IPS DF 19.7 (cell line): ENCODE measurements around the gene CCDC183.
"Not testable (repeated sequence)": the region's sequence is repeated elsewhere in the genome, so short reads cannot be mapped to it uniquely, and the experiment has no call there.

Experiments
- DNase-seq: peaks from one replicate; pipeline ENCODE4 v3.0.0-alpha.2; 2013; ENCODE audit warnings: low read depth, low spot score

CCDC183 gene

DNA sequence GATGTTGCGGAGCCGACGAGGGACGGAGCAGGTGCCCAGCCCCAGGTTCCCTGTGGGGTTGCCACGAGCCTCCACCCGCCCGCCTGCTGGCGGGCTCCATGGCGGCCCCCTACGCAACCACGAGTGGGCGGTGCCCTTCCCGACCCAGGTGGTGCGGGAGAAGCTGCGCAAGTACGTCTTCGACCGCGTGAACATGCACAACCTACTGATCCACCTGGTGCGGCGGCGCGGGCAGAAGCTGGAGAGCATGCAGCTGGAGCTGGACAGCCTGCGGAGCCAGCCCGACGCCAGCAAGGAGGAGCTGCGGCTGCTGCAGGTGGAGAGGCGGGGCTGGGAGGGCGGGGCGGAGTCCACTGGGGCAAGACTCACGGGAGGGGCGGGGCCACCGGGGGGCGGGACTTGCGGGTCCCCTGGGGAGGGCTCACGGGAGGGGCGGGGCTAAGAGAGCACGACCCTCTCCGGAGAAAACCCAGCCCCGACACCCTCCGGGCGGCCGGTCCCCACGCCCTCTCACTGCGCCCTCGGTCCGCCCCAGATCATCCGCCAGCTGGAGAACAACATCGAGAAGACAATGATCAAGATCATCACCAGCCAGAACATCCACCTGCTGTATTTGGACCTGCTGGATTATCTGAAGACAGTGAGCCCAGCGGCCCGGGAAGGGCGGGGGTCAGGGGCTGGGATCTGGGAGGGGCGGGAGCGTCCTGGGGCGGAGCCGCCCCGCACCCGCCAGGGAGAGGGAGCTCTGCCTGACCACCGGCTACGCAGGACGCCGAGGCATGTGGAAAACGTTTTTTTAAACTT lies 3.9 kb downstream of the CCDC183 start:
- DNase-seq: no peak

DNA sequence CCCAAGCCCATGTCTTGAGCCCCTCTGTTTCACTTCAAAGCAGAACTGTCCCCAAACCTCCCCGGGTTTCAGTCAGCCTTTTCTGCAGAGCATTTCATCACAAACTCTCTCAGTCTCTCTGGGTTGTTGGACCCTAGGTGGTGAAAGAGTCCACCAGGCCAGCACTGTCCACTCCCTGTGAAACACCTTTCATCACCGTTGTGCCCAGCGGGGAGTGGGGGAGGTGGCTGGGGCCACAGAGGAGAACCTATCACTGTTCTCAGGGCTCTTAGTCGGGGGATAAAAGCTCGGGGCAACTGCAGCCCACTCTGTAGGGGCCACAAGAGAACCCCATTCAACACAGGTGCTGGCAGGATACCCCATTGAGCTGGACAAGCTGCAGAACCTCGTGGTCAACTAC lies 6.2 kb downstream of the CCDC183 start:
- DNase-seq: no peak

DNA sequence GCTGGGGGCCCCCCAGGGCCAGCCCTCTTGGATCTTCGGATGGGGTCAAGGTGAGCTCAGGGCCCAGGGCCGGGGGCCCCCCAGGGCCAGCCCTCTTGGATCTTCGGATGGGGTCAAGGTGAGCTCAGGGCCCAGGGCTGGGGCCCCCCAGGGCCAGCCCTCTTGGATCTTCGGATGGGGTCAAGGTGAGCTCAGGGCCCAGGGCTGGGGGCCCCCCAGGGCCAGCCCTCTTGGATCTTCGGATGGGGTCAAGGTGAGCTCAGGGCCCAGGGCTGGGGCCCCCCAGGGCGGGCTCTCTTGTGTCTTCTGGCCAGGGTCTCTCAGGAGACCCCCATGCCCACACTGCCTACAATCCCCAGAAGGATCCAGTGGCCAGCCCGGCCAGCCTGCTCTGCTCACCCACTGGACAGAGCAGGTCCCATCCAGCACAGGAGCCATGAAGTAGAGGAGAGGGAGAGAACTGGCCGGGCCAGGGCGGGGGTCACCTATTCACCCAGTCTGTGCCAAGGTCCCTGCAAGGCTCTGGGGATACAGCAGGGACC lies 6.9 kb downstream of the CCDC183 start:
- DNase-seq: not testable (repeated sequence)

DNA sequence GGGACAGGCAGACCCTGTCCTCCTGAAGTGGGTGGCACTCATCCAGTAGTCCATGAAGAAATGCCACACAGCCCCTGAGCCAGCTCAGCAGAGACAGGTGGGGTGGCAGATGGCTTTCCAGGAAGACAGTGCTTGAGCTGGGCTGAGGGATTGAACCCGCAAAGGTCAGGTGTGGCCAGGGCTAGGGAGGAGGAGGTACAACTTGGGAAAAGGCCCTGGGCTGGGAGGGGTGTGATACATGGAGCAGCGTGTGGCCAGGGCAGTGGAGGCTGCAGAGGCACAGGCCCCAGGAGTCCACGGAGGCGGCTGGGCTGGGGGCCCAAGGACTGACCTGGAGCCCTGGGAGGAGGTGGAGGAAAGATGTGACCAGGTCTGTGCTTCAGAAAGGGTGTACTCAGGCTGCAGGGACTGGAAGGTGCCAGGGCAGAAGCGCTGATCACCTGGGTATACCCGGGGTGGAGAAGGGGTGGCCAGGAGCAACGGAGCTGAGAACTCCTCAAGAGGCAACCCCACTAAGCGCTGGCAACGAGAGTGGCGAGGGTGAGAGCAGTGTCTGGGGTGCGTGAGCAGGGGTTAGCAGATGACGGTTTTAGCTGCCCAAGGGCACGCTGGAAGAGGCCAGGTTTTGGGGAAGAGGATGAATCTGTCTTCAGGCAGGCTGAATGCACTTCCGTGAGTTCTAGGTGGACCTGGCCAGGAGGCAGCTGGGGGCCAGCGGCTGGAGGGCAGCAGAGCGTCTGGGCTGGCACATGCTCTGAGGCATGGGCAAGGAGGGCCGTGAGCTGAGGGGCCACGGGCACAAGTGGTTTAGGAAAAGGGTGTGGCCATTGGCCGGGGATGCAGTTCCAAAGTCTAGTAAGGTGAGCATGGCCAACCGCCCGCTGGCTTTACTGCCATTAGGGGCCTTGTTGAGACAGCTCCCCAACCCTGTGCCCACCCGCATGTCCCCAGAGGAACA lies 7.7 kb downstream of the CCDC183 start:
- no peak for DNase-seq

DNA sequence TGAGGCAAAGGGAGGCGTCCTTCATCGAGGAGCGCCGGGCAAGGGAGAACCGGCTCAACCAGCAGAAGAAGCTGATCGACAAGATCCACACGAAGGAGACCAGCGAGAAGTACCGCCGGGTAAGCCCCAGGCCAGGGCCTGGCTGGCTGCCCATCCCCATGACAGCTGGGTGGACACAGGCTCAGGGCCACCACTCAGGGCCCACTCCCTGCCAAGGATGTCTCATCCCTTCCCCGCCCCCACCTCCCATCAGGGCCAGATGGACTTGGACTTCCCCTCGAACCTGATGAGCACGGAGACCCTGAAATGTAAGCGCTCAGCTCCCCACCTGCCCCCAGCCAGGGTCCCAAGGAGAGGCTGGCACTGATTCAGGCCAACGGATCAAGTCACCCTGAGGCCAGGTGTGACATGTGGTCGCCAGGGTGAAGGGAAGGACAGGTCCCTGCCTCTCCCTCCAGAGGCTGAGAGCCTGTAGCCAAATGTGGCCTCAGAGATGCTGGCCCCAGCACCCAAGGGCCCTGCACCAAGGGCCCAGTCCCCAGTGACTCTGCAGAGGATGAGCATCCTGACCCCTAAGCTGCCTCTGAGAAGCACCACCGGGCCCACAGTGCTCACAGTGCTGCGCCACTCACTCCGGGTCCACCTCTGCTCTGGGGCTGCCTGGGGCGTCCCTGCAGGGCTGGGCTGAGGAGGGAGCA lies 8.5 kb downstream of the CCDC183 start:
- DNase-seq: no peak

DNA sequence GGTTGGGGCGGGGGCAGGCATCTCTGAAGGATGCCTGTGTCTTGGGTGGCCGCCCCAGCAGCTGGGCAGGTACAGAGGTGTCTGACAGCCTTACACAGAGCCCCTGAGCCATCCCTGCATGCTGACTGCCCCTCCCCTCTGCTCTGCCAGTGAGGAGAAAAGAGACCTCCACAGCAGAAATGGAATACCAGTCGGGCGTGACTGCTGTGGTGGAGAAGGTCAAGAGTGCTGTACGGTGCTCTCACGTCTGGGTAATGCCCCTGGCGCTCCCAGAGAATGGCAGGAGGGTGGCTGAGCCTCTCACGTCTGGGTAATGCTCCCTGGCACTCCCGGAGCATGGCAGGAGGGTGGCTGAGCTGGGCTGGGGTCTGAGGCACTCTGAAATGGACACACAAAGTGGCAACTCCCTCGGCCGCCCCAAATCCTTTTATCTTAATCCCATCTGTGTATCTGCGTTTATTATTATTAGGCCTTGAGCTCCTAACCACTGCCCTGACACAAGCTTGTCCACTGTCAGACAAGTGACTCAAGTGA lies 9.1 kb downstream of the CCDC183 start:
- DNase-seq: no peak

DNA sequence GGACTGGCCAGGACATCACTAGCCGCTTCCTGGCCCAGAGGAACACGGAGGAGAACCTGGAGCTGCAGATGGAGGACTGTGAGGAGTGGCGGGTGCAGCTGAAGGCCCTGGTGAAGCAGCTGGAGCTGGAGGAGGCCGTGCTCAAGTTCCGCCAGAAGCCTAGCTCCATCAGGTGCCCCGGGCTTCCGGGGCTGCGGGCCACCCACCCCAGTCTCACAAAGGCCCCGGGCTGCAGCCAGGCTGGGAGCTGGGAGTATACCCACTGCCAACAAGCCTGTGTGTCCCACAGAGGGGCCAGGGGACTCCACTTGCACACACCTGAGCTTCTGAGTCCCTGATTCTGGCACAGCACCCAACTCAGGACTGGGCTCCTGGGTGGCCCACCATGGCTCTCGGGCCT lies 9.9 kb downstream of the CCDC183 start:
- no peak for DNase-seq

DNA sequence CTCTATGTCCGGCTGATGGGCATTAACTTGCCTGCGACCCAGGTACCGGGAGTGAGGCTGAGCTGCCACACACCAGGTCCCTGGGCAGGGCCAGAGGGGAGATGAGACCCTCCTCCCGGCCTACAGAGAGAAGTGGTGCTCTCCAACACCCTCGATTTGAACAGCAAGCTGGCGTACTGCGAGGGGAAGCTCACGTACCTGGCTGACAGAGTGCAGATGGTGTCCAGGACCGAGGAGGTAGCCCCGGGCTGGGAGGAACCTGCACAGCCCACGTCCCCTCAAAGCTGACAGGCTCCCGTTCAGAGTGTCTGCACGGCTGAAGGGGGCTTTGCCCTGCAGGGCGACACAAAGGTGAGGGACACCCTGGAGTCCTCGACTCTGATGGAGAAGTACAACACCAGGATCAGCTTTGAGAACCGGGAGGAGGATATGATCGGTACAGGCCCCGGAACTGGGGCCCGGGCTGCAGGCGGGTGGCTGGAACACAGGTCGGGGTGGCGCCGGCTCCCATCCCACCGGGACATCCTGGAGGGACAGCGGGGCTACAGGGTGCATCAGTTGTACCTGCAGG lies 10.6 kb downstream of the CCDC183 start:
- no peak for DNase-seq

DNA sequence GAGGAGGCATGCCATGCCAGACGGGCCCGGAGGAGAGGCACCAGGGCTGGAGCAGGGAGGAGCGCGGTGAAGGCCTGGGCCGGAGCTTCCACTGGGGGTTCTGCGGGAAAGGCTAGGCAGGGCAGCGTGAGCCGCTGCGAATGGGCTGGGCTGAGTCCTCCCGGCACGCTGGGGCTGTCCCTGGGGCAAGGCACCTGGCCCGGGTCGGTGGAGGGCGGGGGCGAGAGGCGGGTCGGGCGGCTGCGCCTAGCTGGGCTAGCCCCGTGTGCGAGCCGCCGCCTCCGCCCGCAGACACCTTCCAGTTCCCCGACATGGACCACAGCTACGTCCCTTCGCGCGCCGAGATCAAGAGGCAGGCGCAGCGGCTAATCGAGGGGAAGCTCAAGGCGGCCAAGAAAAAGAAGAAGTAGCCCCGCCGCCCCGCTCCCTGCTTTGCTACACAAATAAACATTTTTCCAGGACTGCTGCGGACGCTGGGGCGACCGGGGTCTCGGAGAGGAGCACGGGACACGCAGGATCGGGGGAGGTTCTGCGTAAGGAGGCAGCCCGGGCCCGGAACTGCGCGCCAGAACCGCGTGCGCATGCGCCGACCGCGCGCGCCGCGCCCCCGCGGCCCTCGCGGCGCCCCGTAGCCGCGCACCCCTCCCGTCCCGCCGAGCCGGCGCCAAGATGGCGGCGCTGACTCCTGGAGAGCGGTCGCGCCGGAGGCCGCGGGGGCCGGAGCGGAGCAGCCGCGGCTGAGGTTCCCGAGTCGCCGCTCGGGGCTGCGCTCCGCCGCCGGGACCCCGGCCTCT lies 11.3 kb downstream of the CCDC183 start, which contains the start of gene RABL6:
Gene RABL6, plus strand, starts transcription at position 668 of the 794 bp plus-strand sequence. CDS start 249 bp downstream, outside the sequence.
- DNase-seq: no peak

DNA sequence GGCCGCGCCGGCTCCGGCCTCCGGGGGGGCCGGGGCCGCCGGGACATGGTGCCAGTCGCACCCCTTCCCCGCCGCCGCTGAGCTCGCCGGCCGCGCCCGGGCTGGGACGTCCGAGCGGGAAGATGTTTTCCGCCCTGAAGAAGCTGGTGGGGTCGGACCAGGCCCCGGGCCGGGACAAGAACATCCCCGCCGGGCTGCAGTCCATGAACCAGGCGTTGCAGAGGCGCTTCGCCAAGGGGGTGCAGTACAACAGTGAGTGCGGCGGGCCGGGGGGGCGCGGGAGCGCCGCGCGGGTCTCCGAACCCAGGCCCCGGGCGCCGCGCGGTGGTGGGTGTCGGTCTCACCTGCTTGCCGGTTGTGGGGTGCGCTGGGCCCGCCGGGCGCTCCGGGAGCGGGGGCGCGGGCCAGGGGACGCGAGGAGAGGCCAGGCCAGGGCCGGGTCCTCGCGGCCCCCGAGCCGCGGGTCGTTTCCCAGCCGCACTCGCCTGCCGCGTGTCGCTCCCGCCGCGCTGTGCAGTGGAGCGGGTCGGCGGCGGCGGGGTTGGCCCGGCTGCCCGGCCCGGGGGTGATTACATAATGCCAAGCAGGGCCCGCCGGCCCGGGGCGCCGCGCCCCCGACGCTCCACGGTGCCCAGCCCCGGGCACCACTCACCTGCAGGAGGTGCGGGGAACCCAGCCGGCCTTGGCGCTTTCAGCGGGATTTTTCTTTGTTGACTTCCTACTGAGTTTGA lies 12.1 kb downstream of the CCDC183 start:
- DNase-seq: no peak

DNA sequence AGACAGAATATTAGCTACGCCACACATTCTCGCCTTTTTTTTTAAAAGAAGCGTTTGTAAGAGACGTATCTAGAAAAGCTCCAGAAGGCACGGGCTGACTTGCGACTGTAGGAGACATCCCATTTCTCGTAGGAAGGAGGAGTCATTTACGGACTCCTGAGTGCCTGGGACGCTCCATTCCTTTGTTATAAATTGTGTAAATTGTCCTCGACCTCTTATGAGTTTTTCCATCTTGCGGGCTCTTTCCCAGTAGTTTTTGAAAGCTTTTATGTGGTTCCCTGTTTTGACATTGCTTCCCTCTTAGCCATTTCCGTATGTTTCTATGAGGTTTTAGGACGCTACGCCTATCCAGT lies 12.6 kb downstream of the CCDC183 start:
- no peak for DNase-seq

DNA sequence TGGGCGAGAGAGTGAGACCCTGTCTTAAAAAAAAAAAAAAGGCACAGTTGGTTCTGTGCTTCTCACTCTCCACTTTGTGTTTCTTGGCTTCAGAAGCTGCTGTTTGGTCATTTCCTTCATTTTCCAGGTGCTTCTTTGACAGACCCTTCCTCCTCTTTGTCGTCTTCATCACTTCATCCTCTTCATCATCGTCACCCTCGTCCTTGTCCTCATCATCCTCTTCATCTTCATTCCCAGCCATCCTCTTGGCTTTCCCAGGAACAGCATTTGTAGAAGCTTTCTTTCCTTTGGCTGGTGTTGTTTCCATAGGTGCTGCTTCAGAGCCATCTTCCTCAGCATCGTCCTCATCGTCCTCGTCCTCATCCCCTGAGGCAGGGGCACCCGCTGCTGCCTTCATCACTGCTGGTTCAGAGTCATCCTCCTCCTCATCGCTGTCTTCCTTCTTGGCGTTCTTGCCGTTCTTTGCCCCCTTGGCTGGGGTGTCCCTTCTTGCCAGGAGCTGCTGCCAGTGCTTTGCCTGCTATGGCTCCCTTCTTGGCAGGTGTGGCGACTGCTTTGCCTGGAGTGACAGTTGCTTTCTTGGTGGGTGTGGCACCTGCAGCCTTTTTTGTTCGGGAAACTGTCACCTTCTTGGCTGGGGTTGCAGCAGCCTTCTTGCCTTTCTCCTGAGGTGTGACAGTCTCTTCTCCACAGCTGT lies 18.7 kb downstream of the CCDC183 start:
- DNase-seq: no peak

DNA sequence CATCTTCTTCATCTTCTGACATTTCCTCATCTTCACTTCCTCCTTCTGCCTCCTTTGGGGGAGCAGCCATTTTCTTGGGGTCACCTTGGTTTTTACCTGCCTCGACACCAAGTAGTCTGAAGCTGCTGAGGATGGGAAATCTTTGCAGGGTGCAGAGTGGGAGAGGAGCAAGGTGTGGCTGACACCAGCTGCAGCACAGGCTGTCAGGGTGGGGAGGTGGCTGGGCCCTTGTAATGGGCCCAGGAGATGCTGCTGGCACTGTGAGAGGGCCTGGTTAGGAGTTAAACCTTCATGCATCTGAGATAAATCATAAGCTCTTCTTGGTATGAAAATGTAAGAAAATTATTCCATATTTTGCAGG lies 19.3 kb downstream of the CCDC183 start:
- DNase-seq: no peak

DNA sequence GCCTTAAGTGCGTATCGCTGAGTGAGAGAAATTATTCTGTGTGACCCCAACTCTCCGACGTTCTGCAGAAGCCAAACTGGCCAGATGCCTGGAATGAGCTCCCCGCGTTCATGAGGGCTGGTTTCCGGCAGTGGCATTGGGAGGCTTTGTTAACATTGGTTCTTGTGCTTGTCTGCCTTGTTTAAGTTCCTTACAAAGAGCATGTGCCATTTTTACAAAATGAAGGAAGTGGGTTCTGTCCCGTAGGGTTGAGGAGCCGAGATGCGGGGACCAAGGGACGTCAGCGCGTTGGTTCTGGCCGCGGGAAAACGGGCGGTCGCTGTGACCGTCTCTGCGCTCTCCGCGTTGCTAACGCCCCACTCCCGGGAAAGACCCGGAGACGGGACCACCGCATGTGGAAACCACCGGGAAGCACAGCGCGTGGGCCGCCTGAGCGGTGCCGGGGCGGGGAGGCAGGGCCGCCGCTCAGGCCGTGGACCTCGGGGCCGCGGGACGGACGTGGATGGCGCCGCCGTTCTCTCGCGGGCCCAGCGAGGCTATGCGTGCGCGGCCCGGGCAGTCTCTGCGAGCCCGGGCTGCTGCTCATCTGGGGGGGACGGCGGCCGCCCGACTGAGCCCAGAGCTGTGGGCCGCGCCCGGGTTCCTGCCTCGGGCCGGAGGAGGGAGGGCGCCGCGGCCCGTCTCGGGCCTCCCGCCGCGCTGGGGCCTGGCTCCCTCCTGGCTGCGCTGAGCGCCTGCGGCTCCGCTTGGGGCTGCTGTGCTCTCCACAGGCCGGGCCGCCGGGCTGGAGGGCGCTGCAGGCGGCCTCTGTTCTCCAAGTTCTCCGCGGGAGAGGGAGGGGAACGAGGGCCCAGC lies 25.1 kb downstream of the CCDC183 start:
- DNase-seq: no peak

DNA sequence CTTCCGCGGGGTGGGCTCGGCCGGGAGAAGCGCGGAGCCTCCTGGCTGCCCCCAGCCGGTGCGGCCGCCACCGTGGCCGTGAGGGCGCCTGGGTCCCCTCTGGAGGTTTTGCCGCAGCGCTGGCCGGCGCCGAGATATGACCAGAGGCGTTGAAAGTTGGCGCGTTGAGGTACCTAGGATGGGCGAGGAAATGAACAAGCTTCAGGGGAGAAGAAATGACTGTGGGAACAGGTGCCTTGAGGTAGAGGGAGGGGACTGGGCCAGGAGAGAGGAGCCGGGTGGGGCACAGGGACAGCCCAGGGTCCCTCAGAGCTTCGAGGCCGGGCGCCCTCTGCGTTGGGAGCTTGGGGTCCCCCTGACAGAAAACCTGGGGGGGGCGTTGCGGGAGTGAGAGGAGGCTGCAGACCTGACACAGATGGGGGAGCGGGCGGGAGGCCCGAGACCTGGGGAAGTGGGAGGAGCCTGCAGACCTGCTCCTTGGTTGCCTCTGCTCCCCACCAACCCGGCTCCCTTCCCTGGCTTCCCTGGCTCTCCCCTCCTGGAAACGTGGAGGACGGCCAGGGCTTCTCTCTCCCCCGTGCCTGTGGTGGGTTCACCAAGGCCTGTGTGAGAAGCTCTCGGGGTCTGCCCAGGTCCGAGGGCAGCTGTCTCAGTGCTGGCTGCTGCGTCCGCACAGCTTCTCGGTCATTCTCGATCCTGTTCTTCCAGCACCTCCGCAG lies 25.8 kb downstream of the CCDC183 start:
- no peak for DNase-seq

DNA sequence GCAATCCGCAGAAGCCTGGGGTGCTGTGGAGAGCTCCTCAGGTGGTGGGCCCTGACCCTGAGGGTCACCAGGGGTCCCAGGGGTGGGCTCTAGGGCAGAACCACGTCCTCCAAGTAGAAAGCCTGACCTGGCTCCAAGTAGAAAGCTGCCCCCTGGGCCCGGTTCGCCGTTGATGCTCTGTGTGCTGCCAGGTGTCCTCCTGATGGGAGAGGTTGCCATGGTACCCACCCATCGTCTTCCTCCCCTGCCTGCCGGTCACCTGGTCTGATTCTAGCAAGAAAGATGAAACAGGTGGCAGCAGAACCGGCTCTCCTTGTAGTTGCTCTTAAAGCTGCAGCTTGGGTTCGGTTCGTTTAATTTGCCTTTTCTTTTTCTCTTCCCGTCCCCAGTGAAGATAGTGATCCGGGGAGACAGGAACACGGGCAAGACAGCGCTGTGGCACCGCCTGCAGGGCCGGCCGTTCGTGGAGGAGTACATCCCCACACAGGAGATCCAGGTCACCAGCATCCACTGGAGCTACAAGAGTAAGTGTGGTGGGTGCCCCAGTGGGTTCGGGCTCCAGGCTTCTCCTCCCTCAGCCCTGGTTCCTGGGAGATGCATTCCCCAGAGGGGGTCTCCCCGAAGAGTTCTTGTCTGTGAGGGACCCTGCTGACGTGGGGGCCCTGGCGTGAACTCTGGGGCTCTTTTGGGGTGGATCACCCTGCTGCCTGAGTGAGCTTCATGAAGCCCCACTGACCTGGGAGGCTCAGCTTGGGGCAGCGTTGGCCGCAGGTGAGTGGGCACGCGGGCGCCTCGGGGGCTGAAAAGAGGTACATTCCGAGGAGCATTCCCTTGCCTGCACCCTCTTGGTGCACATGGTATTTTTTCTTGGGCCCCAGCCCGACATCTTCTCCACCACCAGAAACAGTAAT lies 27.3 kb downstream of the CCDC183 start:
- no peak for DNase-seq
